ENCODE data around the gene KIF1B.

Gene KIF1B

GRCh38 chr1:10272274-10272673 is 61.9 kb downstream of the KIF1B start:
- DNase-seq (ENCODE audit: low read depth, low spot score): no peak

- DNase-seq (ENCODE audit: low read depth, low spot score): no peak
Measured at GRCh38 chr1:10278880-10279279, 68.5 kb downstream of the KIF1B start.

DNA sequence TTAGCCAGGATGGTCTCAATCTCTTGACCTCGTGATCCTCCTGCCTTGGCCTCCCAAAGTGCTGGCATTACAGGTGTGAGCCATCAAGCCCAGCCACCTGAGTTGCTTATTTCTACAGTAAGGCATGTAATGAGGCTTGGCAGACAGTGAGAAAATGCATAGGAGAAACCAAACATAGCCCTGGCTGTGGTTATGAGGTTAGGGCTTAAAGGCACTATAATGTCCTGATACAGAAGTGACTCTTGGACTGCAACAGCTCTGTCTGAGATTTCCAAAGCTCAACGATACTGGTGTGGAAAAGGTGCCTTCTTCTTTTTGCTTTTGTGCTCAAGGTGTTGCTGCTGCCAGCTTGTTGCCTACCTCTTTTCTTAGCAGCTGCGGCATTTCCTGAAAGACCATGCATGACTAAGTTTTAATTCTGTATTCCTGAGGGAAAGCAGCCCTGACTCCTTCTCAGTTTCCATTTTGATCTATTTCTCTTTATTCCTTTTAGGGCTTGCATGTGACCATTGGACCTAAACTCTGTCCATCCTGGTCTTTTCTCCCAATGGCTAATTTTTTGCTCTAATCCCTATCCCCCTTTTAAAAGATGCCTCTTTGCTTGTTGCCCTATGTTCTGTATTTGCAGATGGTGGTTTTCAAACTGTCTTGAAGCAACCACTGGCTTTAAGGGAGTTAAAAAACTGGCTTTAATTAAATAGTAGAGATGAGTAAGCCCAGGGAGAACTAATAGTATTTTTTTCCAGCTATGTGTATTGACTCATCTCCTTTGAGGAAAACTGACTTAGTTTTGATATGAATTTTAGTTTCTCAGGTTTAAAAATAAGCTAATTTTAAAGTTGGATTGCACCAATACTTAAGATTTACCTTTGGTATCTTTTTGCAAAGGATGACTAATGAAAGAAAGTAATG is 70.3 kb downstream of the KIF1B start:
- no peak for DNase-seq (ENCODE audit: low read depth, low spot score)

DNA sequence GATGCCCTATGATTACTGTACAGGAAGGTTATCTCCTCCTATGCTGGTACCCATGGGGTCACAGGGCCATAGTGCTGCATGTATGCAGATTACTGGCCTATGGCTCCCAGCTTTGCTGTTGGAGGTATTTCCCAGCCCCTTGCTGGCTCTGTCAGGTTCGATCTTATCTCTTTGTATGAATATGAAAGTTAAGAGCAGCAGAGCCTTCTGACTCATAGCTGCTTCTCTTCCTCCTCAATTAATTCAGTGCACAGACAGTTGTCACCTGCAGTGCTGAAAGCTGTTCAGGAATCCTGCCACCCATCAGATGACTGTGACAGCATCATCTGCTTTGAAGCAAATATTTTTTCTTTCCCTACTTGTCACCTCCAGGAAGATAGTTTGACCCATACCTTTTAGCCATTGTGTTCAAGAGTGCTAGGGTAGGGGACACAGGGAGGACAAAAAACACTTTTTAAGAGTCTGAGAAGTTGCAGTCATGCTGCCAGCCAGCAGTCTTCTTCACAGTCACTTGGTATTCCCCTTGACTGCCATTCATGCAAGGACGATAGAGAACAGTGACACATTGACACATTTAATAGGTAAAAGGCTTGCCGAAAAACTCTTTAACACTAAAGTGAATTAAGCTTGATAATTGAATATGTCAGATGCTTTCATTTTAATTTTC is 73.1 kb downstream of the KIF1B start:
- DNase-seq (ENCODE audit: low read depth, low spot score): no peak

DNA sequence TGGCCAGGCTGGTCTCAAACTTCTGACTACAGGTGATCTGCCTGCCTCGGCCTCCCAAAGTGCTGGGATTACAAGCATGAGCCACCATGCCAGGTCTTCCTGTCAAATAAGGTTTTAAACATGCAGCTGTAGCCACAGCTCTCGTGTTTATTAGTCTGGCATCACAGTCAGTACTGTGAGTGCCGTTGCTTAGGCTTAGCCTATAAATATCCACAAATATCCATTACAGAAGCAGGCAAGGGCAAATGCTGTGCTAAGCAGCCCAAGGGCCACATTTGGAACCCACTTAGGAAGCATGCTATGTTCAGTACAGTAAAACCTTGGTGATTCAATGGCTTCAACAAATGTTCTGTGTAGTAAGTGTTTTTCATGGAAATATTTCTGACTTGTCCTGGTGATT is 75.9 kb downstream of the KIF1B start:
- DNase-seq (ENCODE audit: low read depth, low spot score): no peak

- no peak for DNase-seq (ENCODE audit: low read depth, low spot score)
Measured at GRCh38 chr1:10287023-10287645, 76.8 kb downstream of the KIF1B start.

DNA sequence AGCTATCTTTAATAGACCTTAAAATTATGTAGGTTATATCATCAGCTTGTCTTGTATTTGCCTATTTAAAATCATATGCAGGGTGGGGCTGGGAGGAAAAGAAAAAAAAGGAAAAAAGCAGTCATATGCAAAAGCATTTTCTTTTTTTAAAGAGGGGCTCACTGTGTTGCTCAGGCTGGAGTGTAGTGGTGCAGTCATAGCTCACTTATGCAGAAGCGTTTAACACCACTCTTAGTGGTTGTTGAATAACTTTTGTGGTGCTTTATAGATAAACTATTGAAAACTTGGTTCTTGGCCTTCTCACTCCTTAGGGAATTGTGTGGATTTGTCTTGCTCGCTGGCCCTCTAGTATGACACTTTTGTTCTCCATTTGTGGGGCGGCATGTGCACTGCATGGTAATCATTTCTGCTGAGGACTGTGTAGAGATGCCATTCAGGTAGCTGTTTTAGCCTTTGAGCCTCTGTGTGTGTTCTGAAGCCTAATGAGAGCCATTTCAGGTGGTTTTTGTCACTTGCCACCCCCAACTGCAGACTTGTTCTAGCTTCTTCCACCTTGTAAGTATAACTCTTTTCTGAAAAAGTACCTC is 77.8 kb downstream of the KIF1B start:
- DNase-seq (ENCODE audit: low read depth, low spot score): no peak

- DNase-seq (ENCODE audit: low read depth, low spot score): no peak
Measured at GRCh38 chr1:10291705-10292104, 81.3 kb downstream of the KIF1B start.

DNA sequence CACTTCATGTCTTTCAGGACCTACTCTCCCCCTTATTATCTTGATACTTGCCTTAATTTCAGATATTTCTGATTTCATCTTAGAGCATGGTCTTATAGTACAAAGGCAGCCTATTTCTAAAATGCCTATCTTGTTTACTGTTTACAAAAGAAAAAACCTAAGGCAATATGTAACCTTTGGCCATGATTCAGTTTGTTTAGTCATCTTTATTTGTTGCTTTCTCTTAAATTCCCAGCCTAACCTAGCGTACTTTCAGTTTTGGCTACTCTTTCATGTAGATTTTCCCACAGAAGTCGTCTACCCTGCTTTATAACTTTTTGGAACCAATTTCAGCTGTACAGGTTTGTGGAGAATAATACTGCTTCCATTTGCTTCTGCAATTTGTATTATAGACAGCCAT is 81.8 kb downstream of the KIF1B start:
- no peak for DNase-seq (ENCODE audit: low read depth, low spot score)

- no peak for DNase-seq (ENCODE audit: low read depth, low spot score)
Measured at GRCh38 chr1:10295481-10296085, 85.2 kb downstream of the KIF1B start.

DNA sequence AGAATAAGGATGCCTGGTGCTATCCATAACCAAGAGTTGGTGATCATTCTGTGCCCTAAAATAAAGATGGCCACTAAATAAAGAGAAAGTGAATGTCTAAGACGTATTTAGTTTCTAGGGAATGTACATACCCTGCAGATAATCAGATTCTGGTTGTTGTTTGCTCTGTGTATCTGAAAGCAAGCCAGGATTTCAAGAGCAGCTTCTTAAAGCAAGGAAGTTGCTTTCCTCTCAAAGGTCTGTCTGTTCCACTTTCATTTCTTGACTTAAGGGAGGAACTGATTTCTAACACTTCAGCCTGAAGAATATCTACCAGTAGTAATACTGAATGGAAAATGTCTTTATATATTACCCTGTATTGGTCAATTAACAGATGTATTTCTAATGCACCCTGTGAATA is 88.8 kb downstream of the KIF1B start:
- DNase-seq (ENCODE audit: low read depth, low spot score): no peak

- no peak for DNase-seq (ENCODE audit: low read depth, low spot score)
Measured at GRCh38 chr1:10302416-10302815, 92.0 kb downstream of the KIF1B start.

DNA sequence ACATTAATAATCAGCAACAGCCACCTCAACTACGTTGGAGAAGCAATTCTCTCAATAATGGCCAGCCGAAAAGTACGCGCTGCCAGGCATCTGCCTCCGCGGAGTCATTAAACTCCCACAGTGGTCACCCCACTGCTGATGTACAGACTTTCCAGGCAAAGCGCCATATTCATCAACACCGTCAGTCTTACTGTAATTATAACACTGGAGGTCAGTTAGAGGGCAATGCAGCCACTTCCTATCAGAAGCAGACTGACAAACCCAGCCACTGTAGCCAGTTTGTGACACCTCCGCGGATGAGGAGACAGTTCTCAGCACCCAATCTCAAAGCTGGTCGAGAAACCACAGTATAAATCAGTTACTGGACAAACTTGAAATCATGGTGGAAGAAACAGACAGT is 93.9 kb downstream of the KIF1B start:
- no peak for DNase-seq (ENCODE audit: low read depth, low spot score)

DNA sequence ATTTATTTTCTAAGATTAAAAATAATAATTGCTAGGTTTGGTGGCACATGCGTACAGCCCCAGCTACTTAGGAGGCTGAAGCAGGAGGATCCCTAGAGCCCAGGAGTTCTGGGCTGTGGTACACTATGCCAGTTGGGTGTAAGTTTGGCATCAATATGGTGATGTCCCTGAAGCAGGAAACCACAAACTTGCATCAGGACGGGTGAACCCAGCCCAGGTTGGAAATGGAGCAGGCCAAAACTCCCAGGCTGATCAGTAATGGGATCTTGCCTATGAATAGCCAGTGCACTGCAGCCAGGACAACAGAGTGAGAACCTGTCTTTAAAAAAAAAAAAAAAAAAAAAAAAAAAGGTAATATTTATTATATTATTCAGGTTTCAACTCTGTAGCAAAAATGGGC is 96.1 kb downstream of the KIF1B start:
- no peak for DNase-seq (ENCODE audit: low read depth, low spot score)

DNA sequence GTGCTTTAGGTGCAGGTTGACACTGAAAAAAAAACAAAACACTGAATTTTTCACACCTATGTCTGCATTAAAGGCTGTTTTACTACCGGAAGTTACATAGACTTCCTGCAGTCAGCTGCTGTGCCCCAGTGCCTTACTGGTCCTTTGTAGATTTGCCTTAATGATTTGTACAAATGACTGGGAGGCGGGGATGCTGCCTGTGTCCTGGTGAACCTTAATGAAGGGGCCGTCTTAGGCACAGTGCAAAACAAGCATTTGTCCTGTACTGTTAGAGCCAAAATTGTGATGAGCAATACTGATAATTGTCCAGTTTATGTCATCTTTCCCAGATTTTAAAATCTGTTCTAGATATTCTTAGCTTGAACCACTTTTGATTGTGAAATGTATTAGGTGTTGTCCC is 97.6 kb downstream of the KIF1B start:
- no peak for DNase-seq (ENCODE audit: low read depth, low spot score)

DNA sequence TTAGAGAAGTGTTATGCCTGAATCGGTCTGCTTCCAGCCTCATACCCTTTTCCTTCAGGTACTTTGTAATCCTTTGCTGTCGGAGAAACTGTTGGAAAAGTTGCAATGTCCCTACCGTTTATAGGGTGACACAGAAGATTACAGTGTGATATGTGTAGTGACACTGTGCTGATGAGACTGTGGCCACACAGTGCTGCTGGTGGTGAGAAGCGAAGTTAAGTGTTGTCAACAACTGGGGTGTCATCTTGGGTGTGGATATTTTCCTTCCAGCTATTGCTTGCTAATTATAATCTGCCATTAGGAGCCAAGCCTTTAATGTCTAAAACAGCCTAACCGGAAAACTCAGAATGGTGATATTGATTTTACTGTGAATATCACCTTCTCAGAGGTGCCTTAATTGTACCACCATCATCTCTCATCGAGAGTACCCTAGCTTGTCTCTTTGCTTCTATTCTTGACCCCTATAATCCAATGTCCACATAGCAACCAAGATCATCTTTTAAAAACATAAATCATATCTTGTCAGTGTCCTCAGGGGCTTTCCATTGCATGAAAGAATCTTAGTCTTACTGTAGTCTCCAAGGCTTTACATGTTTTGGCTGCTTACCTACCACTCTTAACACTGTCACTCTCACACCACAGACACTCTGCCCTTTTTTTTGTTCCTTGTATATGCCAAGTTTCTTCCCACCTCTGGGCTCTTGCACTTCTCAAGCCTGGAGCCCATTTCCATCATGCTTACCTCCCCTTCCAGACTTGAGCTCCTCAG is 99.1 kb downstream of the KIF1B start:
- no peak for DNase-seq (ENCODE audit: low read depth, low spot score)

DNA sequence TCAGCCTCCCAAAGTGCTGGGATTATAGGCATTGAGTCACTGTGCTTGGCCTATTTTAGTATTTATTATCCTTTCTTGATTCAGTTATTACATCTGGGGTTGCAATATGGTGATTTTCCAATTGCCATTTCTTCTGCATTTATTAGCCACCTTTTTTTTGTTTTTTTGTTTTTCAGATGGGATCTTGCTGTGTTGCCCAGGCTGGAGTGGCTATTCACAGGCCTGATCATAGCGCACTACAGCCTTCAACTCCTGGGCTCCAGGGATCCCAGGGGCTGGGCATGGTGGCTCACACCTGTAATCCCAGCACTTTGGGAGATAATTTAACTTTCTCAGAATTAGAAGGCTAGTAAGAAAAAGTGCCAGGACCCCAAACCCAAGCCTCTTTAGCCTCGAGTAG is 106.4 kb downstream of the KIF1B start:
- DNase-seq (ENCODE audit: low read depth, low spot score): no peak

- no peak for DNase-seq (ENCODE audit: low read depth, low spot score)
Measured at GRCh38 chr1:10319750-10320149, 109.4 kb downstream of the KIF1B start.

GRCh38 chr1:10320336-10320735 is 110.0 kb downstream of the KIF1B start:
- DNase-seq (ENCODE audit: low read depth, low spot score): no peak

GRCh38 chr1:10322821-10323220 is 112.5 kb downstream of the KIF1B start:
- DNase-seq (ENCODE audit: low read depth, low spot score): no peak

GRCh38 chr1:10324627-10325026 is 114.3 kb downstream of the KIF1B start:
- DNase-seq (ENCODE audit: low read depth, low spot score): no peak
